GM12878 (cell line): ENCODE measurements around the gene EBP. TPM values are rescaled to one million over a fixed set of nuclear protein-coding genes. Genes with fewer than 3 reads are reported as not detected.

Experiments used
- ATAC-seq: fragments of 200-7000 bp; cut with Tn5 transposase; 3 replicates; pipeline ENCODE4 v1.9.1; 2020; ENCODE audit warnings: mild to moderate bottlenecking, moderate library complexity
- BruUV-seq: library from RNA; stranded (reverse); fragments of 400-500 nt; replicated peaks from 2 replicates; lab custom pipeline; 2021; lab: Mats Ljungman, UMichigan
- CTCF ChIA-PET: fragments of 300-600 bp; sonication (Branson Sonifier 250); formaldehyde crosslinking; extraction: SDS; loops from one replicate; lab custom pipeline; 2021; ENCODE audit warnings: inconsistent platforms; lab: Yijun Ruan, JAX
- POLR2A ChIA-PET: fragments of 350-600 bp; formaldehyde crosslinking; extraction: SDS; loops from one replicate; lab custom pipeline; 2021; ENCODE audit warnings: inconsistent platforms; lab: Charles Lee
- RAD21 ChIA-PET: fragments of 300-600 bp; sonication (Branson Sonifier 250); formaldehyde crosslinking; loops from one replicate; lab custom pipeline; 2023; ENCODE audit warnings: antibody characterized with exemption; ENCODE audit not compliant: unreplicated experiment; lab: Charles Lee
- SMC1A ChIA-PET: fragments of 300-600 bp; sonication (Branson Sonifier 250); formaldehyde crosslinking; loops from one replicate; lab custom pipeline; 2023; ENCODE audit not compliant: unreplicated experiment, uncharacterized antibody; lab: Charles Lee
- DNase-seq: peaks from one replicate; pipeline ENCODE4 v3.0.0-alpha.2; 2011; ENCODE audit warnings: low read depth, low spot score
- FAIRE-seq: peaks from 3 replicates; lab custom pipeline; 2011; peaks lifted over from hg19 to GRCh38; lab: Jason Lieb, UNC
- H2AFZ ChIP-seq: 2 replicates; pipeline ENCODE4 v1.6.0; 2011; ENCODE audit warnings: low read depth, low read length, control low read depth; ENCODE audit not compliant: control insufficient read depth
- H3K27ac ChIP-seq: 2 replicates; pipeline ENCODE4 v1.5.1; 2011; ENCODE audit warnings: control low read depth; ENCODE audit not compliant: control insufficient read depth, insufficient read depth
- H3K27me3 ChIP-seq, 2 experiments: replicated peaks in 1 of 2; 2 replicates each; pipeline versions ENCODE4 v1.6.0 to v1.6.1; 2011; ENCODE audit warnings: low read length in 1 of 2; ENCODE audit not compliant: control insufficient read depth in 2 of 2, insufficient read depth in 2 of 2
- H3K36me3 ChIP-seq, 2 experiments: 2 replicates each; pipeline ENCODE4 v1.5.1; 2011; ENCODE audit warnings: low read length in 1 of 2; ENCODE audit not compliant: control insufficient read depth in 2 of 2, insufficient read depth in 2 of 2
- H3K4me1 ChIP-seq: 2 replicates; pipeline ENCODE4 v1.6.1; 2011; ENCODE audit warnings: mild to moderate bottlenecking, low read length, moderate library complexity, mixed read lengths; ENCODE audit not compliant: control insufficient read depth, insufficient read depth
- H3K4me2 ChIP-seq: 2 replicates; pipeline ENCODE4 v1.6.0; 2011; ENCODE audit warnings: control low read depth; ENCODE audit not compliant: control insufficient read depth, insufficient read depth
- H3K4me3 ChIP-seq: fragments of 200-600 bp; sonication (generic); 2 replicates; pipeline ENCODE4 v1.5.1; 2016
- H3K79me2 ChIP-seq: 2 replicates; pipeline ENCODE4 v1.6.0; 2011; ENCODE audit warnings: low read length; ENCODE audit not compliant: control insufficient read depth, insufficient read depth
- H3K9ac ChIP-seq: 2 replicates; pipeline ENCODE4 v1.8.0; 2011; ENCODE audit warnings: low read length, control low read depth, mixed read lengths; ENCODE audit not compliant: control insufficient read depth, insufficient read depth
- H3K9me3 ChIP-seq: replicated peaks from 3 replicates; pipeline ENCODE4 v1.5.1; 2011; ENCODE audit warnings: mild to moderate bottlenecking, low read length; ENCODE audit not compliant: control insufficient read depth, insufficient read depth
- H4K20me1 ChIP-seq: 2 replicates; pipeline ENCODE4 v1.6.0; 2011; ENCODE audit not compliant: control insufficient read depth, insufficient read depth
- BACH1 ChIP-seq: fragments of 450-650 bp; IDR thresholded peaks from 2 replicates; pipeline ENCODE4 v1.6.1; 2017; ENCODE audit warnings: mild to moderate bottlenecking, borderline replicate concordance
- HDGF ChIP-seq: fragments of 450-650 bp; IDR thresholded peaks from 2 replicates; pipeline ENCODE4 v1.6.1; 2016; ENCODE audit warnings: antibody characterized with exemption
- NFXL1 ChIP-seq: fragments of 450-650 bp; IDR thresholded peaks from 2 replicates; pipeline ENCODE4 v1.6.1; 2017; ENCODE audit warnings: antibody characterized with exemption, mild to moderate bottlenecking, borderline replicate concordance
- PAX5 ChIP-seq: IDR thresholded peaks from 2 replicates; pipeline ENCODE4 v1.6.1; 2011; ENCODE audit warnings: low read depth, low read length, borderline replicate concordance
- PML ChIP-seq: IDR thresholded peaks from 2 replicates; pipeline ENCODE4 v1.6.1; 2012; ENCODE audit warnings: low read length, inconsistent platforms
- RELA ChIP-seq: fragments of 450-650 bp; IDR thresholded peaks from 2 replicates; pipeline ENCODE4 v1.8.0; 2014; ENCODE audit warnings: borderline replicate concordance; ENCODE audit not compliant: partially characterized antibody
- SIN3A ChIP-seq: IDR thresholded peaks from 2 replicates; pipeline ENCODE4 v1.6.1; 2012; ENCODE audit warnings: low read depth, low read length, improper control_type of control experiment
- SIX5 ChIP-seq: IDR thresholded peaks from 2 replicates; pipeline ENCODE4 v1.6.1; 2011; ENCODE audit warnings: mild to moderate bottlenecking, low read depth, low read length, moderate library complexity; ENCODE audit not compliant: severe bottlenecking
- SUPT20H ChIP-seq: IDR thresholded peaks from 2 replicates; pipeline ENCODE4 v1.6.1; 2011; ENCODE audit warnings: low read depth, mild to moderate bottlenecking, low read length, moderate library complexity, borderline replicate concordance; ENCODE audit not compliant: control insufficient read depth
- ZNF217 ChIP-seq: fragments of 450-650 bp; IDR thresholded peaks from 2 replicates; pipeline ENCODE4 v1.6.1; 2017; ENCODE audit warnings: antibody characterized with exemption, mild to moderate bottlenecking
- WGBS: methylation state at CpG from one replicate; pipeline ENCODE4 v1.1.6; 2016; ENCODE audit warnings: low lambda C conversion rate; ENCODE audit not compliant: insufficient replicate concordance, insufficient coverage; ENCODE audit errors: missing lambda C conversion rate; 5-methylcytosine and 5-hydroxymethylcytosine counted together
- in situ Hi-C: fragments of 300-500 bp; cut with MboI; formaldehyde crosslinking; loops from 9 replicates; pipeline ENCODE4 v1.14.3; 2018; ENCODE audit warnings: mixed read lengths
- intact Hi-C: fragments of 100-400 bp; cut with micrococcal nuclease; formaldehyde crosslinking; loops from one replicate; pipeline ENCODE4 v1.14.2; 2022; ENCODE audit not compliant: unreplicated experiment
- polyA plus RNA-seq, 11 experiments: library from polyadenylated mRNA; depleted of rRNA in 4 of 11; unstranded in 6 of 11; stranded (reverse) in 5 of 11; fragments of >200 nt; fragmentation: Nextera tagmentation in 4 of 11; fragmentation: Illumina TruSeq in 1 of 11; extraction: Ambion mirVana in 4 of 11; extraction: Trizol in 1 of 11; gene quantifications; 1 replicate in 1 of 11; 2 replicates in 10 of 11; pipeline versions ENCODE4 v1.2.1 to v1.2.3, GENCODE V29; 2011 to 2016; ENCODE audit warnings: inconsistent platforms in 2 of 11, missing spikeins in 2 of 11, low read depth in 1 of 11
- total RNA-seq, 4 experiments: library from RNA; depleted of rRNA in 3 of 4; stranded (reverse); fragments of >200 nt in 3 of 4; fragmentation: Illumina TruSeq in 1 of 4; extraction: Trizol in 1 of 4; gene quantifications; 2 replicates each; pipeline versions ENCODE4 v1.2.1 to v1.2.3, GENCODE V29; 2013 to 2021
- TF ChIP-seq, protein P1 (sequence below): IDR thresholded peaks from 2 replicates; pipeline ENCODE4 v1.6.1; 2012; ENCODE audit warnings: low read depth, low read length, improper control_type of control experiment
- TF ChIP-seq, protein P2 (sequence below): IDR thresholded peaks from 2 replicates; pipeline ENCODE4 v1.6.1; 2012; ENCODE audit warnings: low read depth, low read length, improper control_type of control experiment

EBP gene
- total and polyA plus RNA-seq, 10 of the 15 experiments (the other 5 are each of a cell fraction or from before 2014, with no cell fraction given) = 125 to 628 (median 180) TPM

DNA sequence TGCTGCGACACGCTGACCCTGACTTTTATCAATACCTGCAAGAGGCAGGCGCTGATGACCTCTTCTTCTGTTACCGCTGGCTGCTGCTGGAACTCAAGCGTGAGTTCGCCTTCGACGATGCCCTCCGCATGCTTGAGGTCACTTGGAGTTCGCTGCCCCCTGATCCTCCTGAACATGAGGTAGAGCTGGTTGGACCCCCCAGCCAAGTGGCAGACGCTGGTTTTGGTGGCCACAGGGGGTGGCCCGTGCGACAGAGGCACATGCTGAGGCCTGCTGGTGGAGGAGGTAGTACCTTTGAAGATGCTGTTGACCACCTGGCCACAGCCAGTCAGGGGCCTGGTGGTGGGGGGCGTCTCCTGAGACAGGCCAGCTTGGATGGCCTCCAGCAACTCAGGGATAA lies 38.4 kb downstream of the EBP start:
- FAIRE-seq = no peak
- POLR2A ChIA-PET = no interaction called here
- CTCF ChIA-PET = no interaction called here

More for the DNA sequence above, 38.4 kb downstream of the EBP start:
- intact Hi-C loops (no loop called here), in situ Hi-C loops (no loop called here)
- no peaks in the 10 kb centered on the region; the same call in 2 of the 3 replicates for H3K9me3 ChIP-seq
- DNase-seq (no peak), ATAC-seq (no peak)
- H3K27ac ChIP-seq = no peak overlapping the region
- ChIA-PET RAD21 (no interaction called here), SMC1A (no interaction called here)
- H3K9ac ChIP-seq = no peak overlapping the region
- H3K36me3 ChIP-seq = peaks cover 0 to 5% of the 10 kb centered on the region in 2 experiments; a peak in 2 of 4 replicates
- no peak for TF ChIP-seq SUPT20H
- TF ChIP-seq ZNF217 = no peak
- no peak for TF ChIP-seq NFXL1
- no peak for TF ChIP-seq HDGF
- no peak for TF ChIP-seq BACH1
- TF ChIP-seq, protein P1, sequence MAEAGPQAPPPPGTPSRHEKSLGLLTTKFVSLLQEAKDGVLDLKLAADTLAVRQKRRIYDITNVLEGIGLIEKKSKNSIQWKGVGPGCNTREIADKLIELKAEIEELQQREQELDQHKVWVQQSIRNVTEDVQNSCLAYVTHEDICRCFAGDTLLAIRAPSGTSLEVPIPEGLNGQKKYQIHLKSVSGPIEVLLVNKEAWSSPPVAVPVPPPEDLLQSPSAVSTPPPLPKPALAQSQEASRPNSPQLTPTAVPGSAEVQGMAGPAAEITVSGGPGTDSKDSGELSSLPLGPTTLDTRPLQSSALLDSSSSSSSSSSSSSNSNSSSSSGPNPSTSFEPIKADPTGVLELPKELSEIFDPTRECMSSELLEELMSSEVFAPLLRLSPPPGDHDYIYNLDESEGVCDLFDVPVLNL = no peak
- TF ChIP-seq, protein P2, sequence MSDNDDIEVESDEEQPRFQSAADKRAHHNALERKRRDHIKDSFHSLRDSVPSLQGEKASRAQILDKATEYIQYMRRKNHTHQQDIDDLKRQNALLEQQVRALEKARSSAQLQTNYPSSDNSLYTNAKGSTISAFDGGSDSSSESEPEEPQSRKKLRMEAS = no peak
- TF ChIP-seq PML = no peak
- TF ChIP-seq SIX5 = no peak
- TF ChIP-seq RELA = no peak
- no peak for TF ChIP-seq SIN3A
- no peak for TF ChIP-seq PAX5
- H3K27me3 ChIP-seq = no peaks in the 10 kb centered on the region
- H4K20me1 ChIP-seq = no peaks in the 10 kb centered on the region
- no peaks in the 10 kb centered on the region for H3K79me2 ChIP-seq
- no peaks in the 10 kb centered on the region for H3K4me1 ChIP-seq
- no peak overlapping the region for H3K4me3 ChIP-seq
- no peak overlapping the region for H3K4me2 ChIP-seq
- no peak overlapping the region for H2AFZ ChIP-seq
- 79% methylated on average over 14 of the region's 14 CpGs for WGBS
- no TSS peak for BruUV-seq
